HUDEP-2 (cell line): Measurements from ENCODE around the gene MINDY1.

Source experiments
- DNase-seq, 76 experiments: peaks; one replicate each; lab custom pipeline; 2025; ENCODE audit not compliant: unreplicated experiment in 76 of 76; lab: John Stamatoyannopoulos, UW

The MINDY1 gene

DNA sequence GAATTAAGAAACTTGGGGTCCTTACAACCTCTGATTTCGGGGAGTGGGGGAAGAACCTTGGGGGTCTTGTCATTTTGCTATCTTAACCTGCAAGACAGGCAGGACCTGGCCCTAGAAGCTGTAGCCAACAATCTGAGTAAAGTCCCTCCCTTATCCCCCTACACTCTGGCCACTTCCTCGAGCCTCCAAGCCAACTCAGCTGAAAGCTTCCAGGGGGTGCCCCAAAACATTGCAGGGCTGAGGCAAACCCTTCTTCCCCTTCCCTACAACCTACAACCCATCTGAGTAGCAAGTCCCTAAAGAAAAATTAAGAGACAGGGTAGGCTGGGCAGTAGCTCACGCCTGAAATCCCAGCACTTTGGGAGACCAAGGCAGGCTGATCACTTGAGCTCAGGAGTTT is 37.1 kb downstream of the MINDY1 start:
- no peak for DNase-seq

DNA sequence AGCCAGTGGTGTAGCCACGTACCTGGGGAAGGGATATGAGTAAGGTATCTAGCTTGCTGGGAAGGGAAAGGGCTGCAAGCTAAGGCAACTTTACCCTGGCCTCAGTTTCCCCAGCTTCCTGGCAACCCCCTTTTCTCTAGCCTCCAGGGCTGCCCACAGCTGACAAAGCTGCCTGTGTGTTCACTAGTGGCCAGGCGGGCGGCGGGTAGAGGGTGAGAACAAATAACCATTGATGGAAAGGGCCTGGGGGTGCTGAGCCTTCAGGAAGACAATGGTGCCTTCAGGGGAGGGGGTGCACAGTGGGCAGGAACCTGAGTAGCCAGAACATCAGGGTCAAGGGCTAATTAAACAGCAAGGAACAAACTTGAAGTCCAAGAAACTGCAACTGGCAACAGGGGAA is 38.2 kb downstream of the MINDY1 start:
- no peak for DNase-seq

- no peak for DNase-seq
Measured at GRCh38 chr1:150967936-150968335, 38.8 kb downstream of the MINDY1 start.

DNA sequence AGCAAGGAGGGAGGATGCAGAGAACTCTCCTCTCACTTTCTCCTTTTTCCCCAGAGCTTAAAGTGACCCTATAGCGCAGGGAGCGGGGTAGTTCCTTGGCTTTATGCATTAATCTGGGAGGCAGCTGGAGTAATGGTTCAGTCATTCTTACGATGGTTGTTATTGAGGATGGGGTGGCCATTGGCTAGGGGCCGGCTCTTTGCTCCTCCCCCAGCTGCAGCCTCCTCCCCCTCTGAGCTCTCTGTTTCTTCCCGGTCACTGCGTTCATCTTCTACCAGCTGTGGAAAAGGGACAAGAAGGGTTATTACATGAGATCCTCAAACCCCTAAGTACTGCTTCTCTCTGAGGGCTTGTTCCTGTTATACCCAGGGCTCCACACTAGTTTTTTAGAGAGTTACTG is 40.7 kb downstream of the MINDY1 start:
- DNase-seq = no peak

DNA sequence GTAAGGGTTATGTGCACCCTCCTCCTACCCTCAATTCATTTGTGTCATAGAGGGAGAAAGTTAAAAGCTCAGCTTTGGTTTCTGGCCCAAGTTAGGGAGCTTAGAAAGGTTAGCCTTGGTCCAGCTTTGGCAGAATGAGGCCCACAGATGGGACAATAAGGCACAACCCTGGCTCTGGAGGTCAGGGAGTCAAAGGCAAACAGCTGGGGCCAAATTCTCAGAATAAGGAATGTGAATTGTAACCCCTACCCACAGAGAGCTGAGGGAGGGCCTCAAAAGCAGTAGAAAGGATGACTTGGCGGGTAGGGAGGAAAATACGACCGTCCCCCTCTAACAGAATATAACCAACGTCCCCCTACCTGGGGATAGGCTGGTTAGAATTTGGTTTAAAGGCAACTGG is 41.1 kb downstream of the MINDY1 start:
- DNase-seq = no peak

GRCh38 chr1:150964164-150964489 is 42.6 kb downstream of the MINDY1 start:
- DNase-seq = no peak

- DNase-seq = no peak
Measured at GRCh38 chr1:150963321-150964163, 43.2 kb downstream of the MINDY1 start.

DNA sequence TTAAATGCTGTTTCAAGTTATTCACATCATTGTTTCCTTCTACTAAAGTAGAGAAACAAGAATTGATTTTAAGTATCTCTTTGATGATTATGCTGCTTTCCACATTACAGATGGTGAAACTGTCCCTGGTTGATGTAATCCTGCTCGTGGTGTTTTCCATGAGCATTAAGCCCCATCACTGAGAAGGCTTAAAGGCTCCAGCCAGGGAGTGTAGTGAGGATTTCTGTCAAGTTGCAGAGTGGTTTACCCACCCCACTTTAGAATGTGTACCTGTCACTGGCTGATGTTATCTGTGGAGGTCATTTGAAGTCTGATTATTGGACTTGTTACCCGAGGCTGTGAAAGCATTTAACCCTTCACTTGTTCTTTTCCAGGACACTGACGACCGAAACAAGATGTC is 44.9 kb downstream of the MINDY1 start:
- no peak for DNase-seq

- no peak for DNase-seq
Measured at GRCh38 chr1:150960646-150961045, 46.1 kb downstream of the MINDY1 start.

DNA sequence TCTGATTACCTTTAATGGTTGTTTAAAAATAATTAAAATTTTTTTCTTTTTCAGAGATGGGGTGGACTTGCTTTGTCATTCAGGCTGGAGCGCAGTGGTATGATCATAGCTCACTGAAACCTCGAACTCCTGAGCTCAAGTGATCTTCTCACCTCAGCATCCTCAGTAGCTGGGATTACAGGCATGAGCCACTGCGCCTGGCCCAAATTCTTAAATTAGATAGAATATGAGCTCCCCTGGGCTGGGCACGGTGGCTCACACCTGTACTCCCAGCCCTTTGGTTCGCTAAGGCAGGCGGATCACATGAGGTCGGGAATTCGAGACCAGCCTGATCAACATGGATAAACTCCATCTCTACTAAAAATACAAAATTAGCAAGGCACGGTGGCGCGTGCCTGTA is 49.0 kb downstream of the MINDY1 start:
- DNase-seq = no peak

GRCh38 chr1:150955280-150955679 is 51.4 kb downstream of the MINDY1 start:
- DNase-seq = peak in 41 of 76 experiments; percentile 3 to 77 (median 57)

GRCh38 chr1:150954708-150955107 is 52.0 kb downstream of the MINDY1 start:
- no peak for DNase-seq
